NCI-H510A treated with DMSO at 0.1 percent for 48 hours (cell line): Measurements from ENCODE around the gene SEPTIN11.

Experiments used
- DNase-seq: peaks from one replicate; lab custom pipeline; 2025; lab: John Stamatoyannopoulos, UW

Gene SEPTIN11

GRCh38 chr4:76980261-76980660, 30.7 kb downstream of the SEPTIN11 start:
- DNase-seq, result no peak

GRCh38 chr4:76981644-76982043, 32.1 kb downstream of the SEPTIN11 start:
- no peak for DNase-seq

- DNase-seq, result no peak
Measured at GRCh38 chr4:76982638-76983584, 33.4 kb downstream of the SEPTIN11 start.

- DNase-seq, result no peak
Measured at GRCh38 chr4:76984127-76984526, 34.6 kb downstream of the SEPTIN11 start.

GRCh38 chr4:76984788-76985211, 35.2 kb downstream of the SEPTIN11 start:
- DNase-seq, result no peak

- no peak for DNase-seq
Measured at GRCh38 chr4:76987153-76987591, 37.6 kb downstream of the SEPTIN11 start.

GRCh38 chr4:76987685-76988084, 38.1 kb downstream of the SEPTIN11 start:
- no peak for DNase-seq

- no peak for DNase-seq
Measured at GRCh38 chr4:76989391-76990061, 40.0 kb downstream of the SEPTIN11 start.

GRCh38 chr4:76990288-76991080, 40.9 kb downstream of the SEPTIN11 start:
- DNase-seq, result no peak

- DNase-seq, result no peak
Measured at GRCh38 chr4:76991161-76991660, 41.7 kb downstream of the SEPTIN11 start.

GRCh38 chr4:76993787-76994641, 44.5 kb downstream of the SEPTIN11 start:
- DNase-seq, result peak; percentile 91

GRCh38 chr4:76995776-76996175, 46.2 kb downstream of the SEPTIN11 start:
- DNase-seq, result peak; percentile 47

- DNase-seq, result peak; percentile 84
Measured at GRCh38 chr4:76996445-76996844, 46.9 kb downstream of the SEPTIN11 start.

- peak; percentile 67 for DNase-seq
Measured at GRCh38 chr4:76997077-76997476, 47.5 kb downstream of the SEPTIN11 start.

- DNase-seq, result no peak
Measured at GRCh38 chr4:76997532-76997931, 48.0 kb downstream of the SEPTIN11 start.

- DNase-seq, result no peak
Measured at GRCh38 chr4:76998251-76998901, 48.8 kb downstream of the SEPTIN11 start.
